Motor neuron (in vitro differentiated cells): Measurements from ENCODE around the gene RAD51C. TPM values are rescaled to one million over a fixed set of nuclear protein-coding genes. Genes with fewer than 3 reads are reported as not detected.
"Not testable (repeated sequence)": the region's sequence is repeated elsewhere in the genome, so short reads cannot be mapped to it uniquely, and the experiment has no call there.

Experiments used
- ATAC-seq, 8 experiments: fragments of 200-7000 bp; cut with Tn5 transposase; replicated peaks in 6 of 8; 2 replicates each; pipeline ENCODE4 v1.8.0; 2021; ENCODE audit warnings: mild to moderate bottlenecking in 8 of 8, moderate library complexity in 8 of 8
- H3K27ac ChIP-seq, 2 donors: fragments of 250-450 bp; sonication (Bioruptor Pico); 2 replicates each; pipeline ENCODE4 v1.9.0; 2021; ENCODE audit warnings: antibody characterized with exemption in 2 of 2, mild to moderate bottlenecking in 2 of 2, moderate library complexity in 1 of 2
- H3K4me1 ChIP-seq, 2 donors: fragments of 250-450 bp; sonication (Bioruptor Pico); replicated peaks in 1 of 2; 2 replicates each; pipeline ENCODE4 v1.6.1; 2021; ENCODE audit warnings: antibody characterized with exemption in 2 of 2, mild to moderate bottlenecking in 2 of 2, moderate library complexity in 1 of 2
- H3K4me3 ChIP-seq, 5 donors: fragments of 250-450 bp; sonication (Bioruptor Pico); 2 replicates each; pipeline ENCODE4 v1.9.0; 2021; ENCODE audit warnings: antibody characterized with exemption in 5 of 5, mild to moderate bottlenecking in 5 of 5, moderate library complexity in 4 of 5
- WGBS, 10 experiments: fragments of 450-650 bp; shearing (Covaris generic); methylation state at CpG; one replicate each; pipeline ENCODE4 v1.0.0; 2022; 5-methylcytosine and 5-hydroxymethylcytosine counted together
- in situ Hi-C, 9 experiments: fragments of 400-800 bp; cut with MboI; loops; one replicate each; pipeline ENCODE4 v1.15.0; 2021; ENCODE audit warnings: low sequenced_read_pairs in 9 of 9, low pct_unique_long_range_greater_than_20kb in 2 of 9; ENCODE audit not compliant: unreplicated experiment in 9 of 9
- total RNA-seq, 8 experiments: library from RNA; unstranded; fragments of 300-600 nt; gene quantifications; 2 replicates each; pipeline versions ENCODE4 v1.2.3 to v1.2.4, GENCODE V29; 2022

RAD51C gene
- total RNA-seq, 8 experiments from 2014 or later: 23.7 to 61.8 (median 40.7) TPM

DNA sequence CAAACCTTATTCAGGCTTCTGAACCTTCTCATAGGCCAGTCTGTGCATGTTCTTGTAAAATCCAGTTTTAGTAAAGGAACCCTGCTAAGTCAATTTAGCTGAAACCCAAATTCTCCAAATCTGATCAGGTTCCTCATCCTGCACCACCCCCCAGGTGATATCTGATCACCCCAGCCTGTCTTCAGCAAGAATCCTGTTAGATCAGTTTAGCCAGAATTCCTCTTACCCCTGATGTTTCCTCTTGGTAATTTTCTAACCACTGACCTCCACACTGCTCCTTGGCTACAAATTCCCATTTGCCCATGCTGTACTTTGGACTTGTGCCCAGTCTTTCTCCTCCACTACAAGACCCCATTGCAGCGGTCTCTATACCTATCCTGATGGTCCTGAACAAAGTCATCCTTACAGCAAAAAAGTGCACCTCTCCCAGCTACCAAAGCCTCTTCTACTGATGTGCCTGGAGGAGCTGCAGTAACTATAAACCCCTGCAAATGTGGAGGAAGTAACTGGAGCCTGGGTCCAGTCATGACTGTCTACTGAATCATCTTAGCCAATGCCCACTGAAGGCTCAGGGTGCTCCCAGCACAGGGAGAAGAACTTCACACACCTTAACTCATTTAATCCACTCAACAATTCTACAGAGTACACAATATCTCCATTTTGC lies 24.3 kb upstream of the RAD51C start:
- WGBS, 10 experiments: 40 to 100% methylated on average over 1 of the region's 1 CpG; no CpG with 5 or more reads in 8 of the 10 experiments
- Histone ChIP-seq H3K27ac (no peak overlapping the region), H3K4me1 (no peaks in the 10 kb centered on the region), H3K4me3 (no peak overlapping the region)
- ATAC-seq: no peak
- in situ Hi-C loops: no loop called here

DNA sequence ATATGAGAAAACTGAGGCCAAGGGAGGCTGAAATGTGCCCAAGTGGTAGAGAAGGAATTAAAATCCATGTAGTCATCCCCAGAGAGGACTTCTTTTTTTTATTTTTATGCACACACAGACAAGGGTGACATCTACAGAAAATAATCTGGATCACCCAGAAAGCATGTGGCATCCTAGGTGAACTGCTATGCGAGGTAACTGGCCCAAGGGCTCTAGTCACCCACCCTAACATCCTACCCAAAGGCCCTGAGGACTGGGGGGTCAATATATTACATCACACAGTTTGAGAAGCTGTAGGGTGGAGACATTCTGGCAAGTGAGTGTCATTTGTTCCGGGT lies 23.8 kb upstream of the RAD51C start:
- 35 to 90% (median 83%) methylated on average over 1 to 2 of the region's 2 CpGs; no CpG with 5 or more reads in 5 of the 10 experiments for whole genome bisulfite sequencing, 10 experiments
- Histone ChIP-seq H3K27ac (no peak overlapping the region), H3K4me1 (no peaks in the 10 kb centered on the region), H3K4me3 (no peak overlapping the region)
- in situ Hi-C loops: no loop called here
- ATAC-seq: peak in 1 of 8 experiments; percentile 37

DNA sequence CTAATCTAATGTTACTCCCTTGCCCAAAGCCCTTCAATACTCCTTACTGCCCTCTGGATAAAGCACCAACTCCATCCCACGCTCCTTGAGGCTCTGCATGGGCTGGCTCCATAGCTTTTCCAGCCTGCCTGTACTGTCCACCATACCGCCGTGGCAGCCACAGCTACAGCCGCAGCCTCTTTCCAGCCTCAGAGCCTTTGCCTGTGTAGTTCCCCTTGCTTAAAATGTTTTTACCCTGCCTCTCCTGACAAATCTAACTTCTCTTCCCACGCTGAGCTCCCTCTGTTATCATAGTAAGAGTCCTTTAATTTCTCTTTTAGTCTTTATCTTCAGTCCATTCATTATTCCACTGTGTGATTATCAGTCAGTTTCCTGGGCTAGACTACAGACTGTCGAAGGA lies 22.5 kb upstream of the RAD51C start:
- no peak for ATAC-seq
- in situ Hi-C loops: no loop called here
- 40 to 86% (median 67%) methylated on average over 1 to 5 of the region's 6 CpGs; no CpG with 5 or more reads in 3 of the 10 experiments for WGBS, 10 experiments
- H3K4me1 ChIP-seq: no peaks in the 10 kb centered on the region
- H3K4me3 ChIP-seq: no peak overlapping the region
- no peak overlapping the region for H3K27ac ChIP-seq

DNA sequence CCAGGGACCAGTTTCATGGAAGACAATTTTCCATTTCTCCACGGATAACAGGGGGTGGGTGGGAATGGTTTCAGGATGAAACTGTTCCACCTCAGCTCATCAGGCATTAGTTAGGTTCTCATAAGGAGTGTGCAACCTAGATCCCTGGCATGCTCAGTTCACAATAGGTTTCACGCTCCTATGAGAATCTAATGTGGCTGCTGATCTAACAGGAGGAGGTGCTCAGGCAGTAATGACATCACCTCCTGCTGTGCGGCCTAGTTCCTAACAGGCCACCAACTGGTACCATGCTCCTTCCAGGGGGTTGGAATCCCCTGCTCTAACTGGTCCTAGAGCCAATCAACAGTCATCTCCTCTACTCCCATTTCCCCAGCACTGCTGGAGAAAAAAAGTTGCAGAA lies 20.4 kb upstream of the RAD51C start:
- ATAC-seq: peak in 5 of 8 experiments; percentile 41 to 97 (median 69)
- 54 to 100% (median 98%) methylated on average over 1 to 3 of the region's 3 CpGs; no CpG with 5 or more reads in 2 of the 10 experiments for WGBS, 10 experiments
- in situ Hi-C loops: no loop called here
- Histone ChIP-seq H3K4me3 (no peak overlapping the region), H3K27ac (no peak overlapping the region), H3K4me1 (no peaks in the 10 kb centered on the region)

DNA sequence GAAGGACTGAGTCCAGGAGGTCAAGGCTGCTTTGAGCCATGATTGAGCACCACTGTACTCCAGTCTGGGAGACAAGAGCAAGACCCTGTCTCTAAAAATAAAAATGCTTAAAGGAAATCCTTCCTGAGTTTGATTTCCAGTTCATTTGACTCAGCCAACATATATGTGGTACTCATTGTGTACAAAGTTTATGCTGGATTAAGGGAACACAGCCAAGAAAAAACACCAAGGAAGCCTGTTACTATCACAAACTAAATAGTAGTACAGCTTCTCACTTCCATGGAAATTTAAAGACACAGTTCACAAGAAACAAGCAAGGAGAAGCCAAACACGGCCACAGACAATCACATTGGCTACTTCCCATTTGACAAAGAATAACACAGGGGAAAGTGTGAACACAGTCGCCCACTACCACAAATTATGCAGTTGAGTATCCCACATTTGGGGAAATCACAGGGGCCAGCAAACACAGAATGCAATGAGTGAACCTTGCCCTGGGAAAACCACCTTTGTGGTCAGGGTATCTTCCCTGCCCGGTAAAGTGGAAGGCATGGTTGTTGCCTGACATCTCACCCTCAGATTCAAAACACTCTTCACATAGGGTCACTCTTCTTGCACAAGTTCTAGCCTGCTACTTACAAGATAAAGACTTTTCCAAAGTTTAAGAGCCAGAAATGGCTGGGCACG lies 15.1 kb upstream of the RAD51C start:
- 14 to 90% (median 60%) methylated on average over 1 to 2 of the region's 4 CpGs; no CpG with 5 or more reads in 4 of the 10 experiments for WGBS, 10 experiments
- H3K27ac ChIP-seq: no peak overlapping the region
- in situ Hi-C loops: no loop called here
- no peak for ATAC-seq
- H3K4me3 ChIP-seq: no peak overlapping the region
- peaks cover 8 to 9% of the 10 kb centered on the region in 2 donors for H3K4me1 ChIP-seq

DNA sequence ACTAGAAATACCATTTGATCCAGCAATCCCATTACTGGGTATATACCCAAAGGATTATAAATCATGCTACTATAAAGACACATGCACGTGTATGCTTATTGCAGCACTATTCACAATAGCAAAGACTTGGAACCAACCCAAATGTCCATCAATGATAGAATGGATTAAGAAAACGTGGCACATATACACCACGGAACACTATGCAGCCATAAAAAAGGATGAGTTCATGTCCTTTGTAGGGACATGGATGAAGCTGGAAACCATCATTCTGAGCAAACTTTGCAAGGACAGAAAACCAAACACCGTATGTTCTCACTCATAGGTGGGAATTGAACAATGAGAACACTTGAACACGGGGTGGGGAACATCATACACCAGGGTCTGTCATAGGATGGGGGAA lies 14.1 kb upstream of the RAD51C start:
- H3K4me3 ChIP-seq, in situ Hi-C loops, H3K27ac ChIP-seq, ATAC-seq, H3K4me1 ChIP-seq: not testable (repeated sequence)
- 0 to 100% (median 40%) methylated on average over 1 of the region's 5 CpGs; no CpG with 5 or more reads in 7 of the 10 experiments for WGBS, 10 experiments

DNA sequence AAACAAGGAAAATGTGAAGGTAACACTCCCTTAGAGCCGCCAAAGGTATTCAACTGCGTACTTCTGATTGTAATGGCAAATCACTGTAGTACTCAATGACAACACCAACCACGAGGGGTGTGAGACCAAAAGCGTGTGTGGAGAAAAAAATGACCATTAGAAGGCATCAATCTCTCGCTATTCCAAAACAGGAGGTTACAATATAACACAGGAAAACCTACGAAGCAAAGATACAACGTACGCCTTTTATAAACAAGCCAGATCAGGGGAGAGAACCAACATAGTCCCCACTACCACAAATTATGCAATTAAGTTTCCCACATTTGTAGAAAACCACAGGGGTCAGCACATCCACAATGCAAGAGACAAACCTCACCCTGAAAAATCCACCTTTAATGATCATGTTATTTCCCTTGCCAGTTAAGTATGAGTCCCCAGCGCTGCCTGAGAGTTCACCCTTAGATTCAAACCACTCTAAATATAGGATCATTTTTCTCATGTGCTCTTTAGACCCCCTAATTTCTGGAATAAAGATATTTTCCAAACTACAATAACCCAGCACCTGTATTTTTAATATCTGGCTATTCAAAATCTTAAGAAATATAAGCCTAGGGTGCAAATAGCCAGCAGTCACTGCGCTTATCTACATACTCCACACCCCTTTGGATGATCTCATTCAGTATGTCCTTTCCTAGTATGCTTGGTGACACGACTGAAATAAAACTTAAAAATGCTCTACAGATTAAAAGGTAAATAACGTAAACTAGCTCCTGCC lies 13.0 kb upstream of the RAD51C start:
- Histone ChIP-seq H3K4me3 (no peak overlapping the region), H3K27ac (peak overlapping the region; percentile 88 to 91), H3K4me1 (peaks cover 8 to 9% of the 10 kb centered on the region in 2 donors)
- 20 to 62% (median 50%) methylated on average over 3 to 11 of the region's 12 CpGs for WGBS, 10 experiments
- ATAC-seq: peak in 7 of 8 experiments; percentile 81 to 93 (median 91)
- in situ Hi-C loops: no loop called here

DNA sequence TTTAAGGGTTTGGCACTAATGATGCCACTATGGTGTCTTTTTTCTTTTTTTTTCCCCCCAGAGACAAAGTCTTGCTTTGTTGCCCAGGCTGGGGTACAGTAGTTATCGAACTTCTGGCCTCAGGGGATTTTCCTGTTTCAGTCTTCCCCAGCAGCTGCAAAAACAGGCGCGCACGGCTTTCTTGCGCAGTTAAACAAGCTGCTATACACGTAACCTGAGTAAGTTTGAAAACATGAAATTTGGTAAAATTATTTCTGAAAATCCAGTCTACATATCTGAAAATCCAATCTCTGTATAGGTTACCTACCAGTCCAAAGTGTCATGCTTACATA lies 12.4 kb upstream of the RAD51C start:
- ATAC-seq: no peak
- in situ Hi-C loops: no loop called here
- Histone ChIP-seq H3K4me3 (no peak overlapping the region), H3K4me1 (peaks cover 8 to 9% of the 10 kb centered on the region in 2 donors), H3K27ac (peak overlapping the region in 1 of 2 donors; percentile 91)
- 40 to 100% (median 75%) methylated on average over 1 to 6 of the region's 6 CpGs; no CpG with 5 or more reads in 1 of the 10 experiments for WGBS, 10 experiments

DNA sequence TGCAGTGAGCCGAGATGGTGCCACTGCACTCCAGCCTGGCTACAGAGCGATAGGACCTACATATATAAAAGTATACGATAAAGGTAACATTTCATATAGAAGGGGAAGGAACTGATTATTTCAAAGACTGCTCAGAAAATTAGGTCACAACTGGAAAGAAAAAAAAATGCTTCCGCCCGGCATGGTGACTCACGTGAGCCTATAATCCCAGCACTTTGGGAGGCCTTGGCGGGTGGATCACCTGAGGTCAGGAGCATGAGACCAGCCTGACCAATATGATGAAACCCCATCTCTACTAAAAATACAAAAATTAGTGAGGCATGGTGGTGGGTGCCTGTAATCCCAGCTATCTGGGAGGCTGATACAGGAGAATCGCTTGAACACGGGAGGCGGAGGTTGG lies 8.4 kb upstream of the RAD51C start:
- in situ Hi-C loops: no loop called here

DNA sequence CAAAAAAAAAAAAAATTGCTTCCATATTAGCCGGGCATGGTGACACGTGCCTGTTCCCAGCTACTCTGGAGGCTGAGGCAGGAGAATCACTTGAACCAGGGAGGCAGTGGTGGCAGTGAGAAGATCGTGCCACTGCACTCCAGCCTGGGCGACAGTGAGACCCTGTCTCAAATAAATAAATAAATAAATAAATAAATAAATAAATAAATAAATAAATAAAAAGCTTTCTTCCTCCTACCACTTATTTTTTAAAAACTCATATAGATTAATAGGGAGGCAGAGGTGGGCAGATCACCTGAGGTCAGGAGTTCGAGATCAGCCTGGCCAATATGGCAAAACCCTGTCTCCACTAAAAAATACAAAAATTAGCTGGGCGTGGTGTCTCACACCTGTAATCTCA lies 7.9 kb upstream of the RAD51C start:
- in situ Hi-C loops, H3K4me1 ChIP-seq, H3K4me3 ChIP-seq, ATAC-seq, H3K27ac ChIP-seq: not testable (repeated sequence)
- 14 to 100% (median 87%) methylated on average over 1 to 5 of the region's 6 CpGs; no CpG with 5 or more reads in 1 of the 10 experiments for WGBS, 10 experiments

More for the DNA sequence above, 8.4 kb upstream of the RAD51C start:
- Histone ChIP-seq H3K27ac (no peak overlapping the region), H3K4me3 (no peak overlapping the region), H3K4me1 (peaks cover 6 to 7% of the 10 kb centered on the region in 2 donors)
- ATAC-seq: no peak
- WGBS, 10 experiments: 50 to 100% (median 85%) methylated on average over 1 to 9 of the region's 10 CpGs; no CpG with 5 or more reads in 2 of the 10 experiments

DNA sequence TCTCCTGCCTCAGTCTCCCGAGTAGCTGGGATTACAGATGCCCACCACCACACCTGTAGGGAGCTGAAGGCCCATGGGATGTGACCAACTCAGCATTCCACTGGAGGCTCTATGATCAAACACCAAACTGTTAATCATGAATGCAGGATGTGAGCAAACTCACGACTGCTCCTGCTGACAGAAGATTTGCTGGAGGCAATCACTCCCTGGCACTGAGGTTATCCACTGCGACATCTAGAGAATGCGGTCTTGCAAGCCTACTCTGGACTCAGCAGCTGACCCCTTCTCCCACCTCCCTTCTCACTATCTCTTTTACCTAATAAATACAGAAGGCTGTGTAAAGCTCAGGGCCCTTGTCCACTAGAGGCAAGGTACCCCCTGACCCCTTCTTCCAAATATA lies 5.4 kb upstream of the RAD51C start:
- in situ Hi-C loops: no loop called here
- H3K4me3 ChIP-seq: no peak overlapping the region
- ATAC-seq: no peak

DNA sequence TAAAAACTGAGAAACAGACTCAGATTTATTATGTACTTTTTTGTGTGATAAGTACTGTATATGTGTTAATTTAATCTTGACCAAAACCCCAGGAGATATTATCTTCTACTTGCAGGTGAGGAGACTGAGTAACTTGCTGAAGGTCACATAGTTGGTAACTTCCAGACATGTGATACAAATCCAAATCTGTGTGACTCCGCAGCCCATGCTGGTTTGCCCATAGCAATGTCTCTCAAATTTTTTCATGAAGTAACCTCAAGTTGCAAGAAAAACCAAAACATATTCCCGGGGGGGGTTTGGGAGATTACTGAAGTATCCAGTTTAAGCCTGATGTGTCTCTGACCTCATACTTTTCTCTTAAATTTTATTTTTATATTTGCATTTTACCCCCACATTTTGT lies 3.9 kb upstream of the RAD51C start:
- in situ Hi-C loops: no loop called here
- WGBS, 10 experiments: 30 to 100% (median 94%) methylated on average over 1 to 2 of the region's 2 CpGs; no CpG with 5 or more reads in 1 of the 10 experiments
- no peak overlapping the region for H3K4me3 ChIP-seq
- no peak for ATAC-seq
- H3K27ac ChIP-seq: no peak overlapping the region
- peaks cover 3 to 8% of the 10 kb centered on the region in 2 donors for H3K4me1 ChIP-seq

More for the DNA sequence above, 5.4 kb upstream of the RAD51C start:
- Histone ChIP-seq H3K4me1 (peaks cover 0 to under 1% of the 10 kb centered on the region in 2 donors), H3K27ac (no peak overlapping the region)
- 0 to 100% (median 60%) methylated on average over 1 of the region's 4 CpGs; no CpG with 5 or more reads in 3 of the 10 experiments for WGBS, 10 experiments

DNA sequence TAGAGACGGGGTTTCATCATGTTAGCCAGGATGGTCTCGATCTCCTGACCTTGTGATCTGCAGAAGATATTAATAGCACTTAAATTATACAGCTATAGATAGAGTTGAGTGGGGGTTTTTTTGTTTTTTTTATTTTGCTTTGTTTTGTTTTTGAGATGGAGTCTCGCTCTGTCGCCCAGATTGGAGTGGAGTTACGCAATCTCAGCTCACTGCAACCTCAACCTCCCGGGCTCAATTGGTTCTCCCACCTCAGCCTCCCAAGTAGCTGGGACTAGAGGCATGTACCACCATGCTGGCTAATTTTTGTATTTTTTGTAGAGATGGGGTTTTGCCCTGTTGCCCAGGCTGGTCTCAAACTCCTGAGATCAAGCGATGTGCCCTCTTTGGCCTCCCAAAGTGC lies 2.4 kb upstream of the RAD51C start:
- WGBS, 10 experiments: 88 to 100% (median 99%) methylated on average over 1 to 5 of the region's 7 CpGs; no CpG with 5 or more reads in 2 of the 10 experiments
- in situ Hi-C loops, H3K27ac ChIP-seq, ATAC-seq, H3K4me3 ChIP-seq: not testable (repeated sequence)
- H3K4me1 ChIP-seq: peaks cover 3 to 11% of the 10 kb centered on the region in 2 donors
